A673 (cell line): ENCODE data around the gene MISP.

Experiments used
- CTCF ChIP-seq: fragments of 300-800, 200-600 bp; sonication (generic); conservative IDR thresholded peaks from 2 replicates; pipeline ENCODE4 v1.5.1; 2017; ENCODE audit warnings: low read depth, mild to moderate bottlenecking, antibody characterized with exemption, low read length, moderate library complexity, mixed read lengths
- EZH2 ChIP-seq: fragments of 200-600 bp; sonication (generic); IDR thresholded peaks from 2 replicates; pipeline ENCODE4 v1.6.1; 2017; ENCODE audit warnings: borderline replicate concordance, low read depth, mild to moderate bottlenecking, mixed read lengths, antibody characterized with exemption, low read length; ENCODE audit not compliant: poor library complexity, severe bottlenecking

- TF ChIP-seq CTCF: no peak
- no peak for TF ChIP-seq EZH2
Observed at GRCh38 chr19:725461-726089, 25.3 kb upstream of the MISP start.
